ENCODE data around the gene HIPK1. TPM values are rescaled to one million over a fixed set of nuclear protein-coding genes. Genes with fewer than 3 reads are reported as not detected.
A peak's percentile ranks its signal among the peaks of the same experiment; 100 is the strongest.

The HIPK1 gene
- 27.6 and 38.2 TPM in 2 replicates for total RNA-seq

GRCh38 chr1:113928941-113929749 lies at the start of gene HIPK1:
TSS of gene HIPK1 (plus strand) at chr1:113929324.
- DNase-seq (ENCODE audit: low read depth in 2 of 2), result peak; percentile 68 to 92

- no peak for DNase-seq (ENCODE audit: low read depth in 2 of 2)
Observed at GRCh38 chr1:113879739-113880038, 49.4 kb upstream of the HIPK1 start.

GRCh38 chr1:113881661-113882060 lies 47.5 kb upstream of the HIPK1 start:
- no peak for DNase-seq (ENCODE audit: low read depth in 2 of 2)

- no peak for DNase-seq (ENCODE audit: low read depth in 2 of 2)
Observed at GRCh38 chr1:113886417-113887401, 42.4 kb upstream of the HIPK1 start.

- no peak for DNase-seq (ENCODE audit: low read depth in 2 of 2)
Observed at GRCh38 chr1:113887402-113888175, 41.5 kb upstream of the HIPK1 start, which contains the start of gene BCL2L15. TSS of gene BCL2L15 (minus strand) at chr1:113887581. CDS start at chr1:113887375, 206 bp downstream.

- no peak for DNase-seq (ENCODE audit: low read depth in 2 of 2)
Observed at GRCh38 chr1:113890816-113891215, 38.3 kb upstream of the HIPK1 start.

GRCh38 chr1:113891631-113892220 lies 37.4 kb upstream of the HIPK1 start:
- no peak for DNase-seq (ENCODE audit: low read depth in 2 of 2)

- DNase-seq (ENCODE audit: low read depth in 2 of 2), result no peak
Observed at GRCh38 chr1:113893267-113893666, 35.9 kb upstream of the HIPK1 start.

GRCh38 chr1:113895098-113895497 lies 34.0 kb upstream of the HIPK1 start:
- DNase-seq (ENCODE audit: low read depth in 2 of 2), result no peak

- peak in 1 of 2 donors; percentile 19 for DNase-seq (ENCODE audit: low read depth in 2 of 2)
Observed at GRCh38 chr1:113895961-113896360, 33.2 kb upstream of the HIPK1 start.

GRCh38 chr1:113898241-113898814 lies 30.8 kb upstream of the HIPK1 start:
- no peak for DNase-seq (ENCODE audit: low read depth in 2 of 2)

- no peak for DNase-seq (ENCODE audit: low read depth in 2 of 2)
Observed at GRCh38 chr1:113899111-113899510, 30.0 kb upstream of the HIPK1 start.

- no peak for DNase-seq (ENCODE audit: low read depth in 2 of 2)
Observed at GRCh38 chr1:113901191-113901590, 27.9 kb upstream of the HIPK1 start.

GRCh38 chr1:113903501-113904292 lies 25.4 kb upstream of the HIPK1 start:
- DNase-seq (ENCODE audit: low read depth in 2 of 2), result no peak

- DNase-seq (ENCODE audit: low read depth in 2 of 2), result peak in 1 of 2 donors; percentile 27
Observed at GRCh38 chr1:113904293-113904673, 24.8 kb upstream of the HIPK1 start.

GRCh38 chr1:113904674-113905434 lies 24.3 kb upstream of the HIPK1 start, which contains the start of the genes AP4B1 and DCLRE1B:
TSS of gene AP4B1 (minus strand) at chr1:113904799. CDS start at chr1:113904717, 82 bp downstream.
TSS of gene DCLRE1B (plus strand) at chr1:113905326. CDS start at chr1:113905587, 261 bp downstream.
- peak; percentile 99 to 100 for DNase-seq (ENCODE audit: low read depth in 2 of 2)

- DNase-seq (ENCODE audit: low read depth in 2 of 2), result no peak
Observed at GRCh38 chr1:113905435-113905861, 23.7 kb upstream of the HIPK1 start.

- DNase-seq (ENCODE audit: low read depth in 2 of 2), result peak in 1 of 2 donors; percentile 44
Observed at GRCh38 chr1:113912594-113913311, 16.4 kb upstream of the HIPK1 start.
